H9 (cell line): Measurements from ENCODE around the gene HCRT. TPM values are rescaled to one million over a fixed set of nuclear protein-coding genes. Genes with fewer than 3 reads are reported as not detected.

Experiments
- DNase-seq: peaks from one replicate; pipeline ENCODE4 v3.0.0-alpha.2; 2017
- H2AFZ ChIP-seq: one replicate; pipeline ENCODE4 v1.6.1; 2013; ENCODE audit warnings: mild to moderate bottlenecking, low read length, control low read depth, moderate library complexity
- H2AK5ac ChIP-seq: 2 replicates; pipeline ENCODE4 v1.6.1; 2013; ENCODE audit warnings: low read length, control low read depth, mixed read lengths; ENCODE audit not compliant: insufficient read length
- H2BK120ac ChIP-seq: one replicate; pipeline ENCODE4 v1.6.1; 2013; ENCODE audit warnings: low read depth, mild to moderate bottlenecking, low read length, control low read depth, inconsistent platforms; ENCODE audit not compliant: poor library complexity, severe bottlenecking
- H2BK12ac ChIP-seq: 2 replicates; pipeline ENCODE4 v1.6.1; 2013; ENCODE audit warnings: low read length, control low read depth, mixed read lengths, low read depth; ENCODE audit not compliant: insufficient read length
- H2BK15ac ChIP-seq: 2 replicates; pipeline ENCODE4 v1.6.1; 2013; ENCODE audit warnings: low read depth, low read length, control low read depth
- H2BK20ac ChIP-seq: one replicate; pipeline ENCODE4 v1.6.1; 2013; ENCODE audit warnings: low read depth, mild to moderate bottlenecking, low read length, control low read depth, inconsistent platforms; ENCODE audit not compliant: poor library complexity, severe bottlenecking
- H2BK5ac ChIP-seq: 2 replicates; pipeline ENCODE4 v1.6.1; 2013; ENCODE audit warnings: low read length, control low read depth, mixed read lengths; ENCODE audit not compliant: insufficient read length
- H3K14ac ChIP-seq: 2 replicates; pipeline ENCODE4 v1.6.1; 2013; ENCODE audit warnings: low read length, control low read depth; ENCODE audit not compliant: insufficient read depth
- H3K18ac ChIP-seq: 2 replicates; pipeline ENCODE4 v1.6.1; 2013; ENCODE audit warnings: low read depth, mild to moderate bottlenecking, mixed read lengths, low read length, control low read depth; ENCODE audit not compliant: insufficient read length
- H3K23ac ChIP-seq: 2 replicates; pipeline ENCODE4 v1.6.1; 2013; ENCODE audit warnings: low read length, control low read depth, mixed read lengths, low read depth; ENCODE audit not compliant: insufficient read length
- H3K23me2 ChIP-seq: 2 replicates; pipeline ENCODE4 v1.6.1; 2013; ENCODE audit warnings: low read depth, mild to moderate bottlenecking, mixed read lengths, low read length, control low read depth; ENCODE audit not compliant: insufficient read length, poor library complexity, severe bottlenecking
- H3K27ac ChIP-seq: 2 replicates; pipeline ENCODE4 v1.5.1; 2013; ENCODE audit warnings: low read length, control low read depth, mixed read lengths, low read depth; ENCODE audit not compliant: insufficient read length
- H3K27me3 ChIP-seq: 2 replicates; pipeline ENCODE4 v1.6.1; 2013; ENCODE audit warnings: low read length, control low read depth, inconsistent platforms; ENCODE audit not compliant: insufficient read depth
- H3K4ac ChIP-seq: 2 replicates; pipeline ENCODE4 v1.6.1; 2013; ENCODE audit warnings: low read depth, mild to moderate bottlenecking, control low read depth, inconsistent platforms, low read length, moderate library complexity
- H3K4me1 ChIP-seq: 2 replicates; pipeline ENCODE4 v1.6.1; 2013; ENCODE audit warnings: low read length, control low read depth, inconsistent platforms; ENCODE audit not compliant: insufficient read depth
- H3K4me2 ChIP-seq: 2 replicates; pipeline ENCODE4 v1.6.1; 2013; ENCODE audit warnings: low read length, control low read depth, mixed read lengths; ENCODE audit not compliant: insufficient read length, insufficient read depth
- H3K56ac ChIP-seq: 2 replicates; pipeline ENCODE4 v1.6.1; 2013; ENCODE audit warnings: low read depth, mild to moderate bottlenecking, mixed read lengths, low read length, control low read depth; ENCODE audit not compliant: insufficient read length
- H3K79me1 ChIP-seq: 2 replicates; pipeline ENCODE4 v1.6.1; 2013; ENCODE audit warnings: low read depth, mild to moderate bottlenecking, moderate library complexity, low read length, control low read depth, inconsistent platforms; ENCODE audit not compliant: insufficient read depth, poor library complexity, severe bottlenecking
- H3K79me2 ChIP-seq: 2 replicates; pipeline ENCODE4 v1.6.1; 2013; ENCODE audit warnings: low read length, control low read depth, inconsistent platforms; ENCODE audit not compliant: insufficient read depth
- H3K9ac ChIP-seq: 2 replicates; pipeline ENCODE4 v1.6.1; 2013; ENCODE audit warnings: low read length, control low read depth, mixed read lengths; ENCODE audit not compliant: insufficient read length; ENCODE audit errors: extremely low read depth
- H3K9me3 ChIP-seq: one replicate; pipeline ENCODE4 v1.6.1; 2013; ENCODE audit warnings: low read depth, low read length, inconsistent platforms; ENCODE audit not compliant: control insufficient read depth
- H3T11ph ChIP-seq: one replicate; pipeline ENCODE4 v1.6.1; 2013; ENCODE audit warnings: mild to moderate bottlenecking, low read length, control low read depth, inconsistent platforms
- H4K20me1 ChIP-seq: one replicate; pipeline ENCODE4 v1.6.1; 2013; ENCODE audit not compliant: control insufficient read depth, insufficient read length, insufficient read depth
- H4K5ac ChIP-seq: 2 replicates; pipeline ENCODE4 v1.6.1; 2013; ENCODE audit warnings: low read depth, mild to moderate bottlenecking, mixed read lengths, low read length, control low read depth; ENCODE audit not compliant: insufficient read length
- H4K8ac ChIP-seq: replicated peaks from 2 replicates; pipeline ENCODE4 v1.6.1; 2013; ENCODE audit warnings: low read length, control low read depth, mixed read lengths, low read depth; ENCODE audit not compliant: insufficient read length
- H4K91ac ChIP-seq: 2 replicates; pipeline ENCODE4 v1.6.1; 2013; ENCODE audit warnings: low read depth, mild to moderate bottlenecking, moderate library complexity, mixed read lengths, low read length, control low read depth; ENCODE audit not compliant: insufficient read length
- H3K27ac Mint-ChIP-seq, 3 experiments: 2 replicates in 2 of 3; 3 replicates in 1 of 3; pipeline ENCODE4 v1.8.0; 2020 to 2021; ENCODE audit warnings: mixed read lengths in 3 of 3, mild to moderate bottlenecking in 1 of 3, moderate library complexity in 1 of 3
- H3K27me3 Mint-ChIP-seq: 2 replicates; pipeline ENCODE4 v1.8.0; 2021; ENCODE audit warnings: low read depth, mild to moderate bottlenecking, moderate library complexity, mixed read lengths
- H3K36me3 Mint-ChIP-seq, 3 experiments: 2 replicates in 2 of 3; 3 replicates in 1 of 3; pipeline ENCODE4 v1.8.0; 2020 to 2021; ENCODE audit warnings: low read depth in 3 of 3, mixed read lengths in 3 of 3; ENCODE audit not compliant: insufficient read depth in 1 of 3
- H3K4me1 Mint-ChIP-seq, 2 experiments: 2 replicates each; pipeline ENCODE4 v1.8.0; 2020; ENCODE audit warnings: mixed read lengths in 2 of 2
- H3K4me3 Mint-ChIP-seq, 2 experiments: 2 replicates in 1 of 2; 3 replicates in 1 of 2; pipeline ENCODE4 v1.8.0; 2020 to 2021; ENCODE audit warnings: mild to moderate bottlenecking in 2 of 2, mixed read lengths in 2 of 2, moderate library complexity in 1 of 2
- H3K9me3 Mint-ChIP-seq, 2 experiments: 2 replicates in 1 of 2; 3 replicates in 1 of 2; pipeline ENCODE4 v1.8.0; 2020; ENCODE audit warnings: mild to moderate bottlenecking in 2 of 2, mixed read lengths in 2 of 2, moderate library complexity in 1 of 2
- WGBS: extraction: QIAGEN DNeasy Blood & Tissue Kit; methylation state at CpG from one replicate; pipeline ENCODE4 v1.1.7; 2013; ENCODE audit warnings: missing lambda C conversion rate, low lambda C conversion rate, mixed read lengths; ENCODE audit not compliant: insufficient read length; ENCODE audit errors: extremely low coverage; 5-methylcytosine and 5-hydroxymethylcytosine counted together
- total RNA-seq: library from RNA; stranded (reverse); gene quantifications from 2 replicates; pipeline ENCODE4 v1.2.1, GENCODE V29; 2021
- TF ChIP-seq, protein P1 (sequence below): fragments of 200-600 bp; sonication (generic); conservative IDR thresholded peaks from 3 replicates; pipeline ENCODE4 v1.8.0; 2021; ENCODE audit warnings: antibody characterized with exemption, mild to moderate bottlenecking

HCRT gene
- total RNA-seq, 1 experiment from 2014 or later = not detected

GRCh38 chr17:42201458-42201772 is 16.2 kb upstream of the HCRT start:
- H3K4me1 Mint-ChIP-seq = peaks cover 0 to 3% of the 10 kb centered on the region in 2 experiments; a peak in 2 of 4 replicates
- DNase-seq = no peak
- H3K4me1 ChIP-seq = no peaks in the 10 kb centered on the region
- no peak overlapping the region for H4K91ac ChIP-seq
- no peak overlapping the region for H3T11ph ChIP-seq
- H3K9me3 Mint-ChIP-seq = no peaks in the 10 kb centered on the region
- H3K27ac ChIP-seq = no peak overlapping the region
- TF ChIP-seq, protein P1, sequence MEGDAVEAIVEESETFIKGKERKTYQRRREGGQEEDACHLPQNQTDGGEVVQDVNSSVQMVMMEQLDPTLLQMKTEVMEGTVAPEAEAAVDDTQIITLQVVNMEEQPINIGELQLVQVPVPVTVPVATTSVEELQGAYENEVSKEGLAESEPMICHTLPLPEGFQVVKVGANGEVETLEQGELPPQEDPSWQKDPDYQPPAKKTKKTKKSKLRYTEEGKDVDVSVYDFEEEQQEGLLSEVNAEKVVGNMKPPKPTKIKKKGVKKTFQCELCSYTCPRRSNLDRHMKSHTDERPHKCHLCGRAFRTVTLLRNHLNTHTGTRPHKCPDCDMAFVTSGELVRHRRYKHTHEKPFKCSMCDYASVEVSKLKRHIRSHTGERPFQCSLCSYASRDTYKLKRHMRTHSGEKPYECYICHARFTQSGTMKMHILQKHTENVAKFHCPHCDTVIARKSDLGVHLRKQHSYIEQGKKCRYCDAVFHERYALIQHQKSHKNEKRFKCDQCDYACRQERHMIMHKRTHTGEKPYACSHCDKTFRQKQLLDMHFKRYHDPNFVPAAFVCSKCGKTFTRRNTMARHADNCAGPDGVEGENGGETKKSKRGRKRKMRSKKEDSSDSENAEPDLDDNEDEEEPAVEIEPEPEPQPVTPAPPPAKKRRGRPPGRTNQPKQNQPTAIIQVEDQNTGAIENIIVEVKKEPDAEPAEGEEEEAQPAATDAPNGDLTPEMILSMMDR = no peak
- H3K4me3 Mint-ChIP-seq = no peak overlapping the region
- no peak overlapping the region for H2BK12ac ChIP-seq
- no peaks in the 10 kb centered on the region for H3K9me3 ChIP-seq
- H3K79me1 ChIP-seq = no peaks in the 10 kb centered on the region
- WGBS = no CpG with 5 or more reads among the region's 10 CpGs
- no peaks in the 10 kb centered on the region for H3K23me2 ChIP-seq
- no peak overlapping the region for H3K18ac ChIP-seq
- H4K5ac ChIP-seq = no peak overlapping the region
- H2BK5ac ChIP-seq = no peak overlapping the region
- H3K27ac Mint-ChIP-seq = peak overlapping the region in 1 of 3 experiments; percentile 5; a peak in 1 of 7 replicates
- H3K36me3 Mint-ChIP-seq = peaks cover 7 to 42% (median 39%) of the 10 kb centered on the region in 3 experiments; a peak in 6 of 7 replicates
- H2BK15ac ChIP-seq = no peak overlapping the region
- no peaks in the 10 kb centered on the region for H3K79me2 ChIP-seq
- no peak overlapping the region for H2AK5ac ChIP-seq
- no peak overlapping the region for H3K56ac ChIP-seq
- H2BK120ac ChIP-seq = no peak overlapping the region
- no peak overlapping the region for H3K14ac ChIP-seq
- no peak overlapping the region for H3K23ac ChIP-seq
- H3K9ac ChIP-seq = no peak overlapping the region
- H3K4me2 ChIP-seq = no peak overlapping the region
- no peak overlapping the region for H2AFZ ChIP-seq
- no peaks in the 10 kb centered on the region for H3K27me3 Mint-ChIP-seq
- H4K20me1 ChIP-seq = no peaks in the 10 kb centered on the region
- H3K27me3 ChIP-seq = no peaks in the 10 kb centered on the region
- H3K4ac ChIP-seq = no peak overlapping the region
- H2BK20ac ChIP-seq = no peak overlapping the region
- H4K8ac ChIP-seq = no peak overlapping the region
